Heart left ventricle (tissue), 13 donors: ENCODE measurements around the gene SPNS2.

ENCODE experiments used
- CTCF ChIP-seq, 12 donors: fragments of 200-600 bp; sonication (generic) in 4 of 12; IDR thresholded peaks; one replicate each; pipeline versions ENCODE4 v1.5.0 to v1.8.0; 2018 to 2022; ENCODE audit warnings: antibody characterized with exemption in 12 of 12, mild to moderate bottlenecking in 5 of 12
- POLR2A ChIP-seq, 2 donors: fragments of 450-650 bp; IDR thresholded peaks; one replicate each; pipeline ENCODE4 v1.6.1; 2017; ENCODE audit warnings: antibody characterized with exemption in 2 of 2, mild to moderate bottlenecking in 2 of 2, moderate library complexity in 2 of 2
- donor health status: ischemic (EF 13 %, LVEDD 7.1; RV severe dilation, severe dysfunction).
- donor health status: DM: no; HTN: yes; CAD: no.
- donor health status: DM: no; HTN: no; CAD: no.
- donor health status: ischemic (EF 25% LVEDD 6.9; RV normal size, moderate dysfunction).
- donor health status: ischemic (EF 25% LVEDD 5.7; RV mildly dilated, moderate dysfunction).
- donor health status: ischemic (EF 35%, LVEDD 5.7; RV mildly dilated, moderate dysfunction).
- donor health status: nonischemic (EF 11% LVEDD 7.7; RV severe dilation, severe dysfunction).
- donor health status: DM: yes; HTN: yes; CAD: no.
- donor health status: PGD.
- donor health status: ischemic (EF 29% LVEDD 5.4; RV normal size, mild dysfunction).
- donor health status: nonischemic (EF 23%, LVEDD 6.1; RV moderate dilation, normal function).

GRCh38 chr17:4482338-4483011 is 16.2 kb upstream of the SPNS2 start:
- TF ChIP-seq POLR2A (IDR thresholded peaks at IDR 0.05) (no peak), CTCF (IDR thresholded peaks at IDR 0.05) (no peak)
